Measurements from ENCODE around the gene LRRC41.
A peak's percentile ranks its signal among the peaks of the same experiment; 100 is the strongest.
"Not testable (repeated sequence)": the region's sequence is repeated elsewhere in the genome, so short reads cannot be mapped to it uniquely, and the experiment has no call there.

The LRRC41 gene

GRCh38 chr1:46246548-46247435 lies 56.6 kb downstream of the LRRC41 start:
- Histone ChIP-seq H3K4me3 (ENCODE audit: insufficient read depth, low read length, poor library complexity, severe bottlenecking) (peak overlapping the region; percentile 95), H3K27ac (ENCODE audit: low read depth, low read length) (peak overlapping the region; percentile 59), H3K9me2 (replicated peaks; ENCODE audit: insufficient read depth, low read length) (no peaks in the 10 kb centered on the region), H3K27me3 (ENCODE audit: low read length) (no peaks in the 10 kb centered on the region), H3K9ac (ENCODE audit: low read length) (peak overlapping the region; percentile 75), H3K9me3 (ENCODE audit: insufficient read depth, low read length) (no peaks in the 10 kb centered on the region), H3K79me2 (ENCODE audit: insufficient read depth, low read length) (peaks cover 19% of the 10 kb centered on the region), H4K20me1 (ENCODE audit: low read depth, low read length) (no peaks in the 10 kb centered on the region), H3K4me2 (ENCODE audit: low read depth, low read length, poor library complexity, severe bottlenecking) (peak overlapping the region; percentile 72), H2AFZ (ENCODE audit: low read depth, low read length, severe bottlenecking) (peak overlapping the region; percentile 91), H3K36me3 (ENCODE audit: low read length) (peaks cover 13% of the 10 kb centered on the region), H3F3A (ENCODE audit: insufficient read depth) (peaks cover 6% of the 10 kb centered on the region; the same call in 1 of the 2 replicates)
- no peak for TF ChIP-seq EZH2phosphoT487 (conservative IDR thresholded peaks at IDR 0.05; ENCODE audit: low read length)
- no peak for TF ChIP-seq CTCF (IDR thresholded peaks at IDR 0.05; ENCODE audit: insufficient read depth, low read length, poor library complexity, severe bottlenecking)

- Histone ChIP-seq H3K79me2 (ENCODE audit: insufficient read depth, low read length) (peaks cover 19% of the 10 kb centered on the region), H3K9ac (ENCODE audit: low read length) (peak overlapping the region; percentile 75), H3K4me2 (ENCODE audit: low read depth, low read length, poor library complexity, severe bottlenecking) (peak overlapping the region; percentile 72)
- H3K27me3 ChIP-seq (ENCODE audit: low read length); H2AFZ ChIP-seq (ENCODE audit: low read depth, low read length, severe bottlenecking); H3K9me2 ChIP-seq (replicated peaks; ENCODE audit: insufficient read depth, low read length); H3F3A ChIP-seq (ENCODE audit: insufficient read depth); H3K4me3 ChIP-seq (ENCODE audit: insufficient read depth, low read length, poor library complexity, severe bottlenecking); H3K36me3 ChIP-seq (ENCODE audit: low read length); H4K20me1 ChIP-seq (ENCODE audit: low read depth, low read length); H3K9me3 ChIP-seq (ENCODE audit: insufficient read depth, low read length); H3K27ac ChIP-seq (ENCODE audit: low read depth, low read length): not testable (repeated sequence)
These were observed 57.3 kb downstream of the LRRC41 start for GRCh38 chr1:46246136-46246535.

- no peaks in the 10 kb centered on the region for H3K27me3 ChIP-seq (ENCODE audit: low read length)
- H3F3A ChIP-seq (ENCODE audit: insufficient read depth), result peaks cover 6% of the 10 kb centered on the region; the same call in 1 of the 2 replicates
- no peaks in the 10 kb centered on the region for H3K9me2 ChIP-seq (replicated peaks; ENCODE audit: insufficient read depth, low read length)
- peaks cover 3% of the 10 kb centered on the region; the same call in 1 of the 2 replicates for H3K36me3 ChIP-seq (ENCODE audit: low read length)
- peaks cover 19% of the 10 kb centered on the region for H3K79me2 ChIP-seq (ENCODE audit: insufficient read depth, low read length)
- no peaks in the 10 kb centered on the region for H3K9me3 ChIP-seq (ENCODE audit: insufficient read depth, low read length)
- H2AFZ ChIP-seq (ENCODE audit: low read depth, low read length, severe bottlenecking), result peak overlapping the region; percentile 64
- H4K20me1 ChIP-seq (ENCODE audit: low read depth, low read length), result no peaks in the 10 kb centered on the region
- TF ChIP-seq CTCF (IDR thresholded peaks at IDR 0.05; ENCODE audit: insufficient read depth, low read length, poor library complexity, severe bottlenecking) (peak; percentile 65), EZH2phosphoT487 (conservative IDR thresholded peaks at IDR 0.05; ENCODE audit: low read length) (no peak)
- H3K27ac ChIP-seq (ENCODE audit: low read depth, low read length), result no peak overlapping the region
- no peak overlapping the region for H3K4me2 ChIP-seq (ENCODE audit: low read depth, low read length, poor library complexity, severe bottlenecking)
- H3K9ac ChIP-seq (ENCODE audit: low read length), result no peak overlapping the region
- no peak overlapping the region for H3K4me3 ChIP-seq (ENCODE audit: insufficient read depth, low read length, poor library complexity, severe bottlenecking)
These were observed 58.6 kb downstream of the LRRC41 start for GRCh38 chr1:46244656-46245371.

- not testable (repeated sequence) for H3K4me3 ChIP-seq (ENCODE audit: insufficient read depth, low read length, poor library complexity, severe bottlenecking); H3K4me2 ChIP-seq (ENCODE audit: low read depth, low read length, poor library complexity, severe bottlenecking); H3K36me3 ChIP-seq (ENCODE audit: low read length); H4K20me1 ChIP-seq (ENCODE audit: low read depth, low read length); H3K27me3 ChIP-seq (ENCODE audit: low read length); H2AFZ ChIP-seq (ENCODE audit: low read depth, low read length, severe bottlenecking); H3K9me2 ChIP-seq (replicated peaks; ENCODE audit: insufficient read depth, low read length); H3K9ac ChIP-seq (ENCODE audit: low read length); H3K27ac ChIP-seq (ENCODE audit: low read depth, low read length); H3K9me3 ChIP-seq (ENCODE audit: insufficient read depth, low read length); H3F3A ChIP-seq (ENCODE audit: insufficient read depth)
- H3K79me2 ChIP-seq (ENCODE audit: insufficient read depth, low read length), result peaks cover 12% of the 10 kb centered on the region
These were observed 59.6 kb downstream of the LRRC41 start for GRCh38 chr1:46243831-46244230.
